Lung microvascular endothelial cell (primary cell): ENCODE data around the gene DNAJC5. TPM values are rescaled to one million over a fixed set of nuclear protein-coding genes. Genes with fewer than 3 reads are reported as not detected.

Experiments used
- DNase-seq, 2 donors: peaks; one replicate each; pipeline versions ENCODE4 v3.0.0 to v3.0.0-alpha.2; 2010; ENCODE audit warnings: low read depth in 2 of 2
- total RNA-seq: library from RNA; depleted of rRNA; stranded (reverse); fragments of >200 nt; gene quantifications from 2 replicates; pipeline ENCODE4 v1.2.1, GENCODE V29; 2014

The DNAJC5 gene
- total RNA-seq, 1 donor from 2014 or later: 68.5 TPM

GRCh38 chr20:63884506-63885263 lies 10.2 kb upstream of the DNAJC5 start:
- DNase-seq: no peak

- no peak for DNase-seq
These were observed 9.5 kb upstream of the DNAJC5 start for GRCh38 chr20:63885264-63886053.

GRCh38 chr20:63886054-63886419 lies 8.9 kb upstream of the DNAJC5 start:
- DNase-seq: no peak

GRCh38 chr20:63886921-63887320 lies 8.0 kb upstream of the DNAJC5 start:
- DNase-seq: no peak

GRCh38 chr20:63889241-63890200 lies 5.4 kb upstream of the DNAJC5 start:
- DNase-seq: no peak

- DNase-seq: no peak
These were observed 4.7 kb upstream of the DNAJC5 start for GRCh38 chr20:63890201-63890576.

- no peak for DNase-seq
These were observed 4.3 kb upstream of the DNAJC5 start for GRCh38 chr20:63890616-63891015.

GRCh38 chr20:63891061-63892002 lies 3.6 kb upstream of the DNAJC5 start:
- no peak for DNase-seq

GRCh38 chr20:63892402-63892801 lies 2.5 kb upstream of the DNAJC5 start:
- DNase-seq: no peak

- DNase-seq: no peak
These were observed 948 bp upstream of the DNAJC5 start for GRCh38 chr20:63893999-63894357.

GRCh38 chr20:63895202-63895951 lies 451 bp downstream of the DNAJC5 start:
- no peak for DNase-seq

- DNase-seq: peak; percentile 44 to 54
These were observed 982 bp downstream of the DNAJC5 start for GRCh38 chr20:63895952-63896263.

GRCh38 chr20:63896264-63897105 lies 1.6 kb downstream of the DNAJC5 start:
- peak; percentile 39 for DNase-seq

GRCh38 chr20:63897978-63898561 lies 3.1 kb downstream of the DNAJC5 start:
- no peak for DNase-seq

GRCh38 chr20:63898882-63899558 lies 4.1 kb downstream of the DNAJC5 start:
- DNase-seq: no peak

GRCh38 chr20:63900413-63900812 lies 5.5 kb downstream of the DNAJC5 start:
- DNase-seq: no peak

- no peak for DNase-seq
These were observed 9.1 kb downstream of the DNAJC5 start for GRCh38 chr20:63903796-63904561.
